ENCODE results near the gene GPANK1.

Gene GPANK1

GRCh38 chr6:31663126-31663960 lies 1.5 kb downstream of the GPANK1 start:
- TF ChIP-seq, protein P1, sequence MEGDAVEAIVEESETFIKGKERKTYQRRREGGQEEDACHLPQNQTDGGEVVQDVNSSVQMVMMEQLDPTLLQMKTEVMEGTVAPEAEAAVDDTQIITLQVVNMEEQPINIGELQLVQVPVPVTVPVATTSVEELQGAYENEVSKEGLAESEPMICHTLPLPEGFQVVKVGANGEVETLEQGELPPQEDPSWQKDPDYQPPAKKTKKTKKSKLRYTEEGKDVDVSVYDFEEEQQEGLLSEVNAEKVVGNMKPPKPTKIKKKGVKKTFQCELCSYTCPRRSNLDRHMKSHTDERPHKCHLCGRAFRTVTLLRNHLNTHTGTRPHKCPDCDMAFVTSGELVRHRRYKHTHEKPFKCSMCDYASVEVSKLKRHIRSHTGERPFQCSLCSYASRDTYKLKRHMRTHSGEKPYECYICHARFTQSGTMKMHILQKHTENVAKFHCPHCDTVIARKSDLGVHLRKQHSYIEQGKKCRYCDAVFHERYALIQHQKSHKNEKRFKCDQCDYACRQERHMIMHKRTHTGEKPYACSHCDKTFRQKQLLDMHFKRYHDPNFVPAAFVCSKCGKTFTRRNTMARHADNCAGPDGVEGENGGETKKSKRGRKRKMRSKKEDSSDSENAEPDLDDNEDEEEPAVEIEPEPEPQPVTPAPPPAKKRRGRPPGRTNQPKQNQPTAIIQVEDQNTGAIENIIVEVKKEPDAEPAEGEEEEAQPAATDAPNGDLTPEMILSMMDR (conservative IDR thresholded peaks at IDR 0.05; ENCODE audit: control insufficient read depth, insufficient read depth, low read depth, low read length), result no peak
- DNase-seq (ENCODE audit: low read depth), result peak; percentile 69
- peak overlapping the region; percentile 93 for H3K4me3 ChIP-seq (ENCODE audit: control insufficient read depth, low read depth, low read length)

- TF ChIP-seq, protein P1 (conservative IDR thresholded peaks at IDR 0.05; ENCODE audit: control insufficient read depth, insufficient read depth, low read depth, low read length), result no peak
- no peak for DNase-seq (ENCODE audit: low read depth)
- no peak overlapping the region for H3K4me3 ChIP-seq (ENCODE audit: control insufficient read depth, low read depth, low read length)
Measured at GRCh38 chr6:31662124-31662723, 2.6 kb downstream of the GPANK1 start.

GRCh38 chr6:31661262-31662123 lies 3.3 kb downstream of the GPANK1 start:
- DNase-seq (ENCODE audit: low read depth), result no peak
- H3K4me3 ChIP-seq (ENCODE audit: control insufficient read depth, low read depth, low read length), result peak overlapping the region; percentile 89
- TF ChIP-seq, protein P1 (conservative IDR thresholded peaks at IDR 0.05; ENCODE audit: control insufficient read depth, insufficient read depth, low read depth, low read length), result no peak

GRCh38 chr6:31660381-31661261 lies 4.2 kb downstream of the GPANK1 start, which contains the start of gene C6orf47:
Gene C6orf47 (minus strand): TSS chr6:31660778. CDS start chr6:31659947, 831 bp downstream.
- peak within 1 kb of the TSS; percentile 89 for H3K4me3 ChIP-seq (ENCODE audit: control insufficient read depth, low read depth, low read length)
- TF ChIP-seq, protein P1 (conservative IDR thresholded peaks at IDR 0.05; ENCODE audit: control insufficient read depth, insufficient read depth, low read depth, low read length), result no peak
- DNase-seq (ENCODE audit: low read depth), result peak; percentile 73

GRCh38 chr6:31659649-31660380 lies 5.0 kb downstream of the GPANK1 start:
- DNase-seq (ENCODE audit: low read depth), result peak; percentile 31
- H3K4me3 ChIP-seq (ENCODE audit: control insufficient read depth, low read depth, low read length), result peak overlapping the region; percentile 89
- TF ChIP-seq, protein P1 (conservative IDR thresholded peaks at IDR 0.05; ENCODE audit: control insufficient read depth, insufficient read depth, low read depth, low read length), result no peak
